Measurements from ENCODE around the gene CEMIP.

Gene CEMIP

DNA sequence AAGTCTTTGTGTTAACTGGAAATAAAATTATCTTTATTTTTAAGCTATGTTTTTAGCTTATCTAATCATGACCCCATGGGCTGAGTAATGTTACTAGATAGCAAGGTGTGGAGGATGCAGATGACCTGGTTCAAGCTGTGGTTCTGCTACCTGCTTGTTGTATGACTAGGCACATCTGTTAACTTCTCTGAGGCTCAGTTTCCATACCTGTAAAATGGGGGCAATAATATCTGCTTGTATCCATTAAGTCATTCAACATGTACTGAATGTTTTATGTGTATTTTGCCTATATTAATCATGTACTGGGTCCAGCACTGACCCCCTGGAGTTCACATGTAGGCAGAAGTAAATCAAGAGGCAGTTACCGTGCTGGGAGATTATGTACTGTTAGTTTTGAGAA is 51.5 kb downstream of the CEMIP start:
- H3K9me3 ChIP-seq (ENCODE audit: control insufficient read depth, low read length) = no peaks in the 10 kb centered on the region
- no peak for DNase-seq
- no peaks in the 10 kb centered on the region for H3K27me3 ChIP-seq (replicated peaks; ENCODE audit: control insufficient read depth, insufficient read depth, low read length, poor library complexity, severe bottlenecking)
- H3K27ac ChIP-seq (ENCODE audit: insufficient read depth, low read length, poor library complexity, severe bottlenecking) = no peak overlapping the region
- no peaks in the 10 kb centered on the region for H3K36me3 ChIP-seq (ENCODE audit: control insufficient read depth, insufficient read depth, low read length)
- H3K4me3 ChIP-seq (ENCODE audit: insufficient read depth, low read depth, low read length, poor library complexity, severe bottlenecking) = no peak overlapping the region
- H3K4me1 ChIP-seq (ENCODE audit: control insufficient read depth, insufficient read depth, low read length, poor library complexity, severe bottlenecking) = no peaks in the 10 kb centered on the region

DNA sequence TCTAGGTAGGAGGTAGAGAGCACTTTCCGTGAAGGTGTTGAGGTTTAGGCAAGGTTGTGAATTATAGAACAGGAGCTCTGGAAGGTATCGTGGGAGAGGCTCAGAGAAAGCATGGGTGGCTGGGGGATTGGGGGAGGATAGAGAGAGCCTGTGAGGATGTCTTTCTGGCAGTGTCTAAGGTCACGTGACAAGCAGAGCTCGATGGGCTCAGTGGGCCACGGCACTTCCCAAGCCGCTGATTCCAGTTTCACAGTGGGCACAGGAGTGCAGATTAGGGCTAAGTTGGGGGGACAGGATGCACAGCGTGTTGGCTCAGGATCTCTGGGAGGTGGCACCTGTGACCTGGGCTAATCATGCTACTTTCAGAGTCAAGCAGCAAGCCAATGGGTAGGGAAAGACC is 52.0 kb downstream of the CEMIP start:
- no peaks in the 10 kb centered on the region for H3K9me3 ChIP-seq (ENCODE audit: control insufficient read depth, low read length)
- no peak overlapping the region for H3K27ac ChIP-seq (ENCODE audit: insufficient read depth, low read length, poor library complexity, severe bottlenecking)
- H3K36me3 ChIP-seq (ENCODE audit: control insufficient read depth, insufficient read depth, low read length) = no peaks in the 10 kb centered on the region
- H3K4me1 ChIP-seq (ENCODE audit: control insufficient read depth, insufficient read depth, low read length, poor library complexity, severe bottlenecking) = no peaks in the 10 kb centered on the region
- no peak for DNase-seq
- no peak overlapping the region for H3K4me3 ChIP-seq (ENCODE audit: insufficient read depth, low read depth, low read length, poor library complexity, severe bottlenecking)
- H3K27me3 ChIP-seq (replicated peaks; ENCODE audit: control insufficient read depth, insufficient read depth, low read length, poor library complexity, severe bottlenecking) = no peaks in the 10 kb centered on the region

DNA sequence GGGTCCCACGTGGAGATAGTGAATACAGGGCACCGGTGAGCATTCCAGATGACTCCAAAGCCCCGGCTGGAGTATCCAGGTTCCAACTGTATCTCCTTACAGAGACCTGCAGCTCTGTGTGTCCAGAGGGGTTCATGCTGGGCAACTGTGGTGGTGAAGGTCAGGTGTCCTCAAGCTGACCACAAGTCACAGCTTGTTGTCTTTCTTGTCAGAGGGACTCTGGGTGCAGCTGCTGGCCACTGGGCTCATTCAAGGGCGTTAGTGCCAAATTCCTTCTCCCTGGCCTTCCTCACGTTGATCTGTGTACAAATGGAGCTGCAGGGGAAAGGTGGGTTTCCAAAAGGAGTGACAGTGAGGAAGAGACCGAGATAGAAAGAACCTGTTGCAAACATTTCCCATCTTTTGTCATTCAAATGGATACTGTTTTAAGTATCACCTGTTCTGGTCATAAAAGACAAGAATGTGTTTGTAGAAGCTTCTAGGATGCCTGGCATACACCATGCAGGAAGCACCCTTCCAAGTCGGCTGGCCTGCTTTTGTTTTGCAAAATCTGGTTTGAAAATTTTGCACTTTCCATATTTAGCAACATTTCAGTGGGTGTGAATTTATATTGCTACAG is 52.5 kb downstream of the CEMIP start:
- no peak for DNase-seq
- Histone ChIP-seq H3K27me3 (replicated peaks; ENCODE audit: control insufficient read depth, insufficient read depth, low read length, poor library complexity, severe bottlenecking) (no peaks in the 10 kb centered on the region), H3K4me3 (ENCODE audit: insufficient read depth, low read depth, low read length, poor library complexity, severe bottlenecking) (no peak overlapping the region), H3K36me3 (ENCODE audit: control insufficient read depth, insufficient read depth, low read length) (no peaks in the 10 kb centered on the region), H3K27ac (ENCODE audit: insufficient read depth, low read length, poor library complexity, severe bottlenecking) (no peak overlapping the region), H3K4me1 (ENCODE audit: control insufficient read depth, insufficient read depth, low read length, poor library complexity, severe bottlenecking) (no peaks in the 10 kb centered on the region), H3K9me3 (ENCODE audit: control insufficient read depth, low read length) (no peaks in the 10 kb centered on the region)

DNA sequence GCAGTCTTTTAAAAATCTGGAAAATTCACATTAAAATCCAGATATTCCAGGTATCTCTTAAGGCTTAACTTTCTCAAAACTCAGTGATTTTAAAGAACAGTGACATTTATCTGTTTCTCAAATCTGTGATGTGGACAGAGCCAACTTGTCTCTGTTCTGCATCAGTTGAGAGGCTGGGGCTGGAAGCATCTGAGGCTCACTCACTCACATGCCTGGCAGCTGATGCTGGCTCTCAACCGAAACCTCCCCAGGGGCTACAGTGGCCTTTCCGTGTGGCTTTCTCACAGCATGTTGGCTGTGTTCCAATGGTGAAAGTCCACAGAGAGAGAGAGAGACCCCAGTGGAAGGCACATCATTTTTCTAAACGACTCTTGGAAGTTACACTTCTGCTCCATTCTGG is 53.5 kb downstream of the CEMIP start:
- DNase-seq = no peak
- no peaks in the 10 kb centered on the region for H3K9me3 ChIP-seq (ENCODE audit: control insufficient read depth, low read length)
- no peaks in the 10 kb centered on the region for H3K27me3 ChIP-seq (replicated peaks; ENCODE audit: control insufficient read depth, insufficient read depth, low read length, poor library complexity, severe bottlenecking)
- H3K4me3 ChIP-seq (ENCODE audit: insufficient read depth, low read depth, low read length, poor library complexity, severe bottlenecking) = no peak overlapping the region
- H3K36me3 ChIP-seq (ENCODE audit: control insufficient read depth, insufficient read depth, low read length) = no peaks in the 10 kb centered on the region
- H3K27ac ChIP-seq (ENCODE audit: insufficient read depth, low read length, poor library complexity, severe bottlenecking) = no peak overlapping the region
- no peaks in the 10 kb centered on the region for H3K4me1 ChIP-seq (ENCODE audit: control insufficient read depth, insufficient read depth, low read length, poor library complexity, severe bottlenecking)

DNA sequence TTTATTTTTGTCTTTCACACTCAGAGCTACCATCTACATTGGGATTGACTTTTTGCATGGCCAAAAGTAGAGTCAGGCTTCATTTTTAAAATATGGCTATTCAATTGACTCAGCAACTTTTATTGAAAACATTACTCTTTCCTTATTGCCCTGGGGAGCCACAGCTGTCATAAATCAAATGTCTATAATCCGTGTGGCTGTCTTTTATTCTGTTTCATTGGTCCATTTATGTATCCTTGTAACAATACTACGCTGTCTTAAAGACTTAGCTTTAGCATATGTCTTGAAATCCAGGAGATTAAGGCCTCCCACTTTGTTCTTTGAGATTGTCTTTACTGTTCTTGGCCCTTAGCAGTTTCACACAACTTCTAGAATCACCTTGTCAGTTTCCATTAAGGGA is 55.2 kb downstream of the CEMIP start:
- no peaks in the 10 kb centered on the region for H3K4me1 ChIP-seq (ENCODE audit: control insufficient read depth, insufficient read depth, low read length, poor library complexity, severe bottlenecking)
- no peaks in the 10 kb centered on the region for H3K9me3 ChIP-seq (ENCODE audit: control insufficient read depth, low read length)
- H3K27me3 ChIP-seq (replicated peaks; ENCODE audit: control insufficient read depth, insufficient read depth, low read length, poor library complexity, severe bottlenecking) = no peaks in the 10 kb centered on the region
- no peak overlapping the region for H3K27ac ChIP-seq (ENCODE audit: insufficient read depth, low read length, poor library complexity, severe bottlenecking)
- no peak overlapping the region for H3K4me3 ChIP-seq (ENCODE audit: insufficient read depth, low read depth, low read length, poor library complexity, severe bottlenecking)
- no peak for DNase-seq
- no peaks in the 10 kb centered on the region for H3K36me3 ChIP-seq (ENCODE audit: control insufficient read depth, insufficient read depth, low read length)

DNA sequence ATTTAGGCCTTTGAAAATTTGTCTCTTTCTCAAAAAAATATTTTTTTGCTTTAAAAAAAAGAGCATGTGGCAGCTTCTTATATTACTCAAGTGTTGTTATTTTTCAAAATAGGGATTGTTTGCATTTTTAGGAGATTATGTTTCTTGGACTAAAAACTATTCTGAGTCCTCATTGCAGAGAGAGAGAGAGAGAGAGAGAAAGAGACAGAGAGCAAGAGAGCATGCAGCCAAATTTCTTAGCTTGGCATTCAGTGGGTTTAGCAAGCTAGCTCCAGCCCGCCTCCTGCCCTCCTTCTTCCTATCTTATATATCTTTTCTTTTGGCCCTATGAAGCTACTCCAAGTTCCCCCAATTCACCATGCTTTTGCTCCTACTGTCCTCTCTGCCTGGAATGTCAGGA is 55.7 kb downstream of the CEMIP start:
- H3K9me3 ChIP-seq (ENCODE audit: control insufficient read depth, low read length) = no peaks in the 10 kb centered on the region
- H3K4me3 ChIP-seq (ENCODE audit: insufficient read depth, low read depth, low read length, poor library complexity, severe bottlenecking) = no peak overlapping the region
- no peak for DNase-seq
- no peaks in the 10 kb centered on the region for H3K27me3 ChIP-seq (replicated peaks; ENCODE audit: control insufficient read depth, insufficient read depth, low read length, poor library complexity, severe bottlenecking)
- no peak overlapping the region for H3K27ac ChIP-seq (ENCODE audit: insufficient read depth, low read length, poor library complexity, severe bottlenecking)
- no peaks in the 10 kb centered on the region for H3K36me3 ChIP-seq (ENCODE audit: control insufficient read depth, insufficient read depth, low read length)
- no peaks in the 10 kb centered on the region for H3K4me1 ChIP-seq (ENCODE audit: control insufficient read depth, insufficient read depth, low read length, poor library complexity, severe bottlenecking)

DNA sequence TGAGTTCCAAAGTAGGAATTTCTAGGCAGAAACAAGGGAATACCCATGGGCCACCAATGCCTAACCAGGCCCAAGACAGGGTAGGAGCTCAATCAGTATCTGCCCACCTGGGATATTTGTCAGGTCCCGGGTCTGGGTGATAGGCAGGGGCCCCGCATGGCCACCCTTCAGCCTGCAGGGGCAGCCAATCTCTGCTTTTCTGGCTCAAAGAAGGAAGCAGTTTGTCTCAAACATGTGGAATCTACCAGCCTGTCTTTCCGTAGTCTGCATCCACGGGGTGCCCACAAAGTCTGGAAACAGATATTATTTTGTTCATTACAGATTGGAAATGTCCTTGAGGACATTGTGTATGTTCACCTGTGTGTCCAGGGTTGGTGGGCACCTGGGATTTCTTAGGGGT is 56.2 kb downstream of the CEMIP start:
- H3K27ac ChIP-seq (ENCODE audit: insufficient read depth, low read length, poor library complexity, severe bottlenecking) = no peak overlapping the region
- no peaks in the 10 kb centered on the region for H3K36me3 ChIP-seq (ENCODE audit: control insufficient read depth, insufficient read depth, low read length)
- DNase-seq = no peak
- no peaks in the 10 kb centered on the region for H3K4me1 ChIP-seq (ENCODE audit: control insufficient read depth, insufficient read depth, low read length, poor library complexity, severe bottlenecking)
- no peaks in the 10 kb centered on the region for H3K9me3 ChIP-seq (ENCODE audit: control insufficient read depth, low read length)
- no peak overlapping the region for H3K4me3 ChIP-seq (ENCODE audit: insufficient read depth, low read depth, low read length, poor library complexity, severe bottlenecking)
- no peaks in the 10 kb centered on the region for H3K27me3 ChIP-seq (replicated peaks; ENCODE audit: control insufficient read depth, insufficient read depth, low read length, poor library complexity, severe bottlenecking)

DNA sequence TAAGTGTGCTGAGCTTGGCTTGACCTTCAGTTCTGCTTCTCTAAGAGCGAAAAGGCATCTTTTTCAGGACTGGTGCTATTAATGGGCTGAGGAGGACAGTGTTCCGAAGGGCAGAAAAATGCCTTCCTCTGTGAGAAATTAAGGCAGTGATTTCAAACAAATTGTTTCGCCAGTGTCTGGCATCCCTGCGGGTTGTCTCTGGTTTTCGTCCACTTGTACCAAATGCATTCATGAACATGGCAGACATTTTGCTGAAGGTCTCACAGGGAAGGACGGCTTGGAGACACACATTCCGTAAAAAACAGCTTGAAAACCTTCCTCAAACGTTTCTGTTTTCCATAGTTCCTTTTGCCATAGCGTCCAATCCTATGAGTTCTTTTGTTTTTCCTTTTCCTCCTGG is 57.1 kb downstream of the CEMIP start:
- DNase-seq = no peak
- H3K36me3 ChIP-seq (ENCODE audit: control insufficient read depth, insufficient read depth, low read length) = no peaks in the 10 kb centered on the region
- no peak overlapping the region for H3K27ac ChIP-seq (ENCODE audit: insufficient read depth, low read length, poor library complexity, severe bottlenecking)
- no peaks in the 10 kb centered on the region for H3K9me3 ChIP-seq (ENCODE audit: control insufficient read depth, low read length)
- H3K27me3 ChIP-seq (replicated peaks; ENCODE audit: control insufficient read depth, insufficient read depth, low read length, poor library complexity, severe bottlenecking) = no peaks in the 10 kb centered on the region
- H3K4me1 ChIP-seq (ENCODE audit: control insufficient read depth, insufficient read depth, low read length, poor library complexity, severe bottlenecking) = no peaks in the 10 kb centered on the region
- no peak overlapping the region for H3K4me3 ChIP-seq (ENCODE audit: insufficient read depth, low read depth, low read length, poor library complexity, severe bottlenecking)

DNA sequence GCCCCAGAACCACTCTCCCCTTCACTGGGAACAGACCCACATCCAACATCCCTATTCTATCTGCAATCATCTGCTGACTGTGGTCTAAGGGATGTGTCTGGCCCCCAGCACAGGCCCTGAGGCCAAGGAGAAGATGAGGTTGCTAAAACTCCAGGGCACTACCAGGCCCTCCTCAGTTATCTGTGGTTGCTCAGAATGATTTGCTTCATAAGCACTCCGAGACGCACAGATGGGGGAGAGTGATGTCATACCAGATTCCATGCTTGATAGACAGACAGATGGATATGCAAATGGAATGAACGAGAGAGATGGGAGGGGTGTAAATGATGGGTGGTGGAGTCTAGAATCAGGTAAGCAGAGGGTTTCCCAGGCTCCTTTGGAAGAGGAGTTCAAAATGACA is 57.8 kb downstream of the CEMIP start:
- H3K9me3 ChIP-seq (ENCODE audit: control insufficient read depth, low read length) = no peaks in the 10 kb centered on the region
- H3K4me1 ChIP-seq (ENCODE audit: control insufficient read depth, insufficient read depth, low read length, poor library complexity, severe bottlenecking) = no peaks in the 10 kb centered on the region
- no peak overlapping the region for H3K4me3 ChIP-seq (ENCODE audit: insufficient read depth, low read depth, low read length, poor library complexity, severe bottlenecking)
- DNase-seq = no peak
- H3K27me3 ChIP-seq (replicated peaks; ENCODE audit: control insufficient read depth, insufficient read depth, low read length, poor library complexity, severe bottlenecking) = no peaks in the 10 kb centered on the region
- H3K36me3 ChIP-seq (ENCODE audit: control insufficient read depth, insufficient read depth, low read length) = no peaks in the 10 kb centered on the region
- no peak overlapping the region for H3K27ac ChIP-seq (ENCODE audit: insufficient read depth, low read length, poor library complexity, severe bottlenecking)

DNA sequence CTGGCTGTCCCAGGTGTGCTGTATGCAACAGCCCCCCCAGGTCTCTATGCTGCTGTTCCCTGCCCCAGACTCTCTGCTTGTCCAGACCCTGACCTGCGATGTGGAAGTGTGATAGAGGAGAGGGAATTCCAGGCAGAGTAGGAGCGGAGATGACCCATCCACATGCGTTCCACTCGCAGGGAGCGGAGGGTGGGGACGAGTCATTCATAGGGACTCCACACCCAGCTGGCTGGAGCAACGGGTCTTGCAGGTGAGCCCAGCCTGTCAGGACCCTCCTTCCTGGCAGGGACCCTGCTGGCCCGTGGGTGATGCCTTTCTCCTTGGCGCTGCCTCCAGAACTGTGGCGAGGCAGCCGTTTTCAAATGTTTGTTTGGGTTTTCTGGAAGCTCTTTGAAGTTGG is 58.8 kb downstream of the CEMIP start:
- Histone ChIP-seq H3K4me1 (ENCODE audit: control insufficient read depth, insufficient read depth, low read length, poor library complexity, severe bottlenecking) (no peaks in the 10 kb centered on the region), H3K4me3 (ENCODE audit: insufficient read depth, low read depth, low read length, poor library complexity, severe bottlenecking) (no peak overlapping the region), H3K9me3 (ENCODE audit: control insufficient read depth, low read length) (no peaks in the 10 kb centered on the region), H3K27ac (ENCODE audit: insufficient read depth, low read length, poor library complexity, severe bottlenecking) (no peak overlapping the region), H3K27me3 (replicated peaks; ENCODE audit: control insufficient read depth, insufficient read depth, low read length, poor library complexity, severe bottlenecking) (no peaks in the 10 kb centered on the region), H3K36me3 (ENCODE audit: control insufficient read depth, insufficient read depth, low read length) (no peaks in the 10 kb centered on the region)
- DNase-seq = no peak

DNA sequence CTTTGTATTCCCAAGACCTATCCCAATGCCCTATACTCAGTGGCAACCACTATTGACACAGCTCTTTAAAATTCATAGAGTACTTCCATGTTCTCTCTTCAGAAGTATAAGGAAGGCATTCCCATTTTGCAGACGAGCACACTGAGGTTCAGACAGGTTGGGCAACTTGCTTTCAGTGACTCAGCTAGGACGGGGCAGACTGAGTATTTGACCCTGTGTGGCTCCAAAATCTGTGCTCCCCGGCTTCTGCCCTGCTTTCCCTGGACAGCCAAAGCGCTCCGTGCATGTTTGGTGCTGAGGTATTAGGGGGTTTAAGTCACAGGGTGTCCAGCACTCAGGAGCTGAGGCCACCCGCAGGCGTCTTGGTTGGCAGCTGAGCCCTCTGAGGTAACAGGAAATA is 59.5 kb downstream of the CEMIP start:
- no peak overlapping the region for H3K27ac ChIP-seq (ENCODE audit: insufficient read depth, low read length, poor library complexity, severe bottlenecking)
- no peaks in the 10 kb centered on the region for H3K27me3 ChIP-seq (replicated peaks; ENCODE audit: control insufficient read depth, insufficient read depth, low read length, poor library complexity, severe bottlenecking)
- no peaks in the 10 kb centered on the region for H3K4me1 ChIP-seq (ENCODE audit: control insufficient read depth, insufficient read depth, low read length, poor library complexity, severe bottlenecking)
- DNase-seq = no peak
- no peaks in the 10 kb centered on the region for H3K36me3 ChIP-seq (ENCODE audit: control insufficient read depth, insufficient read depth, low read length)
- H3K9me3 ChIP-seq (ENCODE audit: control insufficient read depth, low read length) = no peaks in the 10 kb centered on the region
- H3K4me3 ChIP-seq (ENCODE audit: insufficient read depth, low read depth, low read length, poor library complexity, severe bottlenecking) = no peak overlapping the region

Measured in effector memory CD4-positive, alpha-beta T cell (primary cell).